NCI-H2029 treated with DMSO at 0.1 percent for 48 hours (cell line): ENCODE data around the gene PLET1.

Experiments
- DNase-seq: peaks from one replicate; lab custom pipeline; 2025; lab: John Stamatoyannopoulos, UW

Gene PLET1

GRCh38 chr11:112281726-112282125 lies 21.1 kb upstream of the PLET1 start:
- no peak for DNase-seq

DNA sequence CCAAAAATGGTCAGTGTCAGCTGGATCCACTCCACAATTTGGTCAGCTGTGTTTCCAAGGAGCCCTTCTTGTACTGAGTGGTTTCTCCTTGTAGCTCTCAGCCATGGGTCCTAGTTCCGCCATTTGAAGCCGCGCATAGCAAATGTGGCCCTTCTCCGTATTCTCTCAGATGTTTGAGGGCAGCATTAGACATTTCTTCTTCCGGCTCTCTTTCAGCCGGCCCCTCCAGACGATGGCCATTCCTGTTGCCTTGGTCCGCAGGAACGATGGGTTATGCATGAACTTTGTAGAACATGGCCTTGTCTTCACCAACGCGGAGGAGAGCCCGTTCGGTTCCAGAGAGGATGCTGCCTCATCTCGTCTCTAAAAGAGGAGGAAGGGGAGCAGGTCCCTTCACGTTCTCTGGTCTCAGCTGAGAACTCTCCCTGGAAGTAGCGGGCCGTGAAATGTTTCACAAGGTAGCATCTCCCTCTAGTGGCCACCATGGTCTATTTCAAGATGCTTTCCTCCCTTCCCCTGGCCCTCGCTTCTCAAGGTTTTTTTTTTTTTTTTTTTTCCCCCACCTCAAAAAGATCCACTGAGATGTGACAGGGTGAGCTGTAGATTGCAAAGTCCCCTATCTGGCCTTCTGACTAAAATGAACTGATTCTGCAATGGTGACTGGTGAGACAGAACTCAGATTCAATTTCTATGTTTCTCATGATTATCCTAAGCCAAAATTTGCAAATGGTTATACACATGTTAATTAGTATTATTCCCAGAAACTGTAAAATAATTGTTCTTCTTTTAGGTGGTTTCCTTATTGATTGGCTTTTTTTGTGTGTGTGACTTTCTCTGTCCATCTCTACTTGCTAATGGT lies 19.8 kb upstream of the PLET1 start:
- peak; percentile 80 for DNase-seq

GRCh38 chr11:112279901-112280267 lies 19.2 kb upstream of the PLET1 start:
- DNase-seq: peak; percentile 27

DNA sequence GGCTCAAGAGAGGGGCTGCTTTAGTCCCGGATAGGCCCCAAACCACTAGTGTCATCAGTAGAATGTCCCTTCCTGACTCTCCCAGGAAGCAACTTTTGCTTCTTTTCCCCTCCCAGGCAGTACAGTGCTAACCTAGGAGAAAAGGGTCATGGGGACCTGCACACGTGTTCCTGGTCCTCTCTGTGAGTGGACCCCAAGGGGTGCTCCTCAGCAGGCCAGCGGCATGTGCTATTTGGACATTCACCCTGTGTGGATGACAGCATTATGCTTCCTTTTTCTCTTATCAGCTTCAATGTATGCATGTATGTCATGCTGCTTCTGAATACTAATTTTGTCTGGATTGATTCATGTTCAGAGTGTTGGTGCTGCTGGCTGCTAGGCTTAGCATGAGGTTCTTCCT lies 18.1 kb upstream of the PLET1 start:
- no peak for DNase-seq

DNA sequence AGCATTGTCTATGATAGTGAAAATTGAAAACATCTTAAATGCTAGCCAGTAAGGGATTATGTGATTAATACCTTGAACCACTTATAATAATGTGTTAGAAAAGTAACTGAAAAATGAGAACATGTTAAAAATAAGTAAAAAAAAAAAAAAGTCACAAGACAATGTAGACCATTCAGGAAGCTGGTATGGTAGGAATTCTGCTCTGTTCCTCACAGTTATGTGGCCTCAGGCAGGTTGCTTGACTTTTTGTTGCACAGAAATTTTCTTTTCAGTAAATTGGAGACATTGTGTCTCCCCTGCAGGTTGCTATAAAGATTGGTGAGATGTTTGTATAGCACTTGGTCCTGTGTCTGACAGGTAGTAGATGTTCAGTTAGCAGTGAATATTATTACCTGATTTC lies 17.3 kb upstream of the PLET1 start:
- DNase-seq: no peak

DNA sequence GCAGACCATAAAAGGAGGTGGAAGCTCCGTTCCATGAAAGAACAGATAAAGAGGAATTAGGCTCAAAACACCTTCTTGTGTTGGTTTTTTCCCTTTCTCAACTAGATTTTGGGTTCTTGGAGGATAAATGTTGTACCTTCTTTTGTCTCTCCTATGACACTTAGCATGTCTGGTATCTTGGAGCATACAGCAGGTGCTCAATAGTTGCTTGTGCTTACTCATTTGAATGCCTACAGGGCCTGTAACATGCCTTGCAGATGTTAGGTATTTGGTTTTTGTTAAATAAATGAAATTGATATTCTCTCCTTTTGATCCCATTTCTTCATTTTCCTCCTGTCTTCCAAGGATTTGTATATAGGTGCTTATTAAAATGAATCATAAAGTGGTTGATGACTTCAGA lies 16.4 kb upstream of the PLET1 start:
- DNase-seq: no peak

DNA sequence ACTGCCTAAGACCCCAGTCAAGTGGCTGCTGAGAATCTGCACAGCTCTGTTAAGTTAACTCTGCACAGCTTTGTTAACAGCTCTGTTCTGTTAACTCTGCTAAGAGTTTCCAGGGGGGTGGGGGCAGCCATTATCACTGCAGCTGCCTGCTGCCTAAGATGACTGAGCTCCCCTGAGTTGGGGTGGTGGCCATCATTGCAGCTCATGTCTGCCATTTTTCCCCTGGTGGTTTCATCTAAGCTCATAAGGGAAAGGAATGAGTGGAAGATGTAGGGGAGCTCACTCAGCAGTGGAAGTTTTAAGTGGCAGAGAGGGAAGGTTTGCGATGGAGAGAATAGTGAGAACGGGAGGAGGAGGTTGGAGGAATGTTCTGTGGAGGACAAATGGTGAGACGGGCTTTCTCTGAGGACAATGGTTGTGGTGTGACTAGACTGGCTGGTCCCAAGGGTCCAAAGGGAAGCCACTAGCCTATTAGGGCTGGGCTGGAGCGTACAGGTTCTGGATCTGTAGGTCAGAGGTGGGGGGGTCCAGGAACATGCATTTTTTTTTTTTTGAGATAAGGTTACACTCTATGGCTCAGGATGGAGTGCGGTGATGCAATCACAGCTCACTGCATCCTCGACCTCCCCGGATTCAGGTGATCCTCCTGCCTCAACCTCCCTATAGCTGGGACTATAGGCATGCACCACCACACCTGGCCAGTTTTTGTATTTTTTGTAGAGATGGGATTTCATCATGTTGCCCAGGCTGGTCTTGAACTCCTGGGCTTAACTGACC lies 13.5 kb upstream of the PLET1 start:
- no peak for DNase-seq

- no peak for DNase-seq
Measured at GRCh38 chr11:112273066-112273465, 12.4 kb upstream of the PLET1 start.

- no peak for DNase-seq
Measured at GRCh38 chr11:112271242-112271641, 10.6 kb upstream of the PLET1 start.

DNA sequence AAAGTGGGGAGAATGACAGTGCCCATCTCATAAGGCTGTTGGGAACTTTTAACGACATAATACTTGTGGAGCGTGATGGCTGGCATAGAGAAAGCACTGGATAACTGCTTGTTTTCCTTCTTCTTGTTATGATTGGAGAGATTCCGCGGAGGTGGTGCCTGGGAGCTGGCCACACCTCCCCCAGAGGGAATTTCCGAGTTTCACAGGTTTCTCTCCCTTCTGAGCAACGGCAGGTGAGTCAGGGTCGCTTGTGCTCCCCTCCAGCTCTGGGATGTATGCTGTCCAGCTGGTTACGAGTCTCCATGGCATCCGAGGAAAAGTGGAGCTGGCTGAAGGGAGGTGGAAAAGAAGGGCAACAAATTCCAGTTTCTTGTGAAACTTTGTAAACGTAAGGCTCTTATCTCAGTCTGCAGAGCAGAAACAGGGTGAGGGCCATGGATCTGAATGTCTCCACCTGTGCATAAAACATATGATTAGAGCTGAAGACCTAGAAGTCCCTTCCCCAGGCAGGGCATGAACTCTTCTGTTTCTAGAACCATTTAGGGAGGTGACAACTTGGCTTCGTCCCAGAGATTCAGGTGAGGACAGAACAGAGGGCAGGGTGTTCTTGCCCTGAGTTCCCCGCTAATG lies 10.0 kb upstream of the PLET1 start:
- DNase-seq: peak; percentile 6

DNA sequence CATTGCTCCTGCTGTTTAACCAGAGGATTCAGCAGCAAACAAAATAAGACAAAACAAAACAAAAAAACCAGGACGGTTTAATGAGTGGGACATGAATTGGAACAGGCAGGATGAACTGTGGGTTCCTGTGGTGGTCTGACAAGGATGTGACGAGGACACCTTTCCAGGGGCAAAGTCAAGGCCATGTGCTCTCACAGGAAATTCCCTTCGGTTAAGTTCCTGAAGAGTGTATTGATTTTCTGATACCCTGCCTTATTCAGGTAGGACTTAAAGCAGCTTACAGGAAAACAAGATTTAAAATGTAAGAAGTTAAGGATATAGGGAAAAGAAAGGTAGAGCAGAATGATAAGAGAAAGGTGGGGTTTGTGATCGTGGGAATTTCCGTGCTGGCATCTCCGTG lies 8.5 kb upstream of the PLET1 start:
- DNase-seq: no peak

DNA sequence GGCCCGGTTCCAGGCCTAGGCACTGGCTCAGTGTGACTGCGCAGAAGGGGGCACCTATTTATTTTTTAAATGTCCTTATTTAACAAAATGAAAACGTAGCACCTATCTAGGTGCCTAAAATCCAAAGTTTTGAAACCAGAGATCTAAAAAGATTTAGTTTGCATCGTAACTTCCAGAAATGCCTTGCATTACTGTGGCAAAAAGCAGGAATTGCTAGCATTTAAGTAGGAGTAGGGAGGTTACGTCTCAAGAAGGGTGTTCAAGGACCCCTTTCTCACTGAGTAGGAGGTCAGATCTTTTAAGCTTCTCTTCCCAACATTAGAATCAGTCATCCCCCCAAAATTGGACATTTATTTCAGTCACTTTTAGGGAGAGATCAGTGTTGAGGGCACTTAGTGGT lies 7.7 kb upstream of the PLET1 start:
- no peak for DNase-seq

- DNase-seq: no peak
Measured at GRCh38 chr11:112267188-112267591, 6.5 kb upstream of the PLET1 start.

DNA sequence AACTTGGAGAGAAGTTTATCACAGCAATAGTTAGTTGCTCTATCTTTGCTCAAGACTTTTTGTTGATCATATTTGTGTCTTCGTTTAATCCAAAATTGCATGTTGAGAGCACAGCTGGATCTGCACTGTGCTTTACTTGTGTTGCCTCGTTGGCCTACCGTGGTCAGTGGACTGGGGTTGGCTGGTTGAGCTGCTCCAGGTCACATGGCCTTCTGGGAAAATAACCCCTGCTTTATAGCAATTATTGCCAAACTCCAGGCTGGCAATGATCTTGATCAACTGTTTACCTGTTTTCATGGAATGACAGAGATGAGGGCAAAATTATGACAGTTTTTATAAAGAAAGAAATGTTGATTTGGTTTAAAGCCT lies 5.7 kb upstream of the PLET1 start:
- no peak for DNase-seq

GRCh38 chr11:112265659-112266409 lies 5.2 kb upstream of the PLET1 start:
- DNase-seq: no peak

GRCh38 chr11:112255067-112255720 lies 5.5 kb downstream of the PLET1 start:
- DNase-seq: no peak

DNA sequence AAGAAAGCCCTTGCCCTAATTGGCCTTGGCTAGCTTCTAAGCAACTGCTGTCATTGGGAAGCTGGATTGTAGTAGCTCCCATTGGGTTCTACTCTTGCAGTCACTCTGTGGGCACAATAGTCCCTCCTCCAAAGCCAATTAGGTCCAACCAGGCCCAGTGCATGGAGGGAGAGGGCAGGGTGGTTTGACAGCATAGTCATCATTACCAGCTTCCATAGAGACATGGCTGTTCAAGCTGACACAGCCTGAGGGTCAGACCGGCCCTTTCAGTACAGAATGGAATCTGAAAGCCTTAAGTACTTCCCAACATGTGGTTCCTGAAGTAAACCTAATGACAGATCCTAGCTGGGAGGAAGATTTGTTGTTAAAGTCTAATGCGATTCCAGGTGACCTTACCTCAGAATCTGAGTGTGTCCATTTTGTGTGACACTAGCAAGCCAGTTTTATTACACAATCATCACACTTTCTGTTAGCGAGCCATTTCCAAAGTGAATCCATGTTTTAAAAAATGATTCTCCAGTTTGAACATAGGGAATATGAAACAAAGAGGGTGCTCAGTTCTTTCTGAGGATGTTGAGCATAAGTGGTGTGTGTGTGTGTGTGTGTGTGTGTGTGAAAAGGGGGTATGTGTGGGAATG lies 6.9 kb downstream of the PLET1 start:
- DNase-seq: no peak

DNA sequence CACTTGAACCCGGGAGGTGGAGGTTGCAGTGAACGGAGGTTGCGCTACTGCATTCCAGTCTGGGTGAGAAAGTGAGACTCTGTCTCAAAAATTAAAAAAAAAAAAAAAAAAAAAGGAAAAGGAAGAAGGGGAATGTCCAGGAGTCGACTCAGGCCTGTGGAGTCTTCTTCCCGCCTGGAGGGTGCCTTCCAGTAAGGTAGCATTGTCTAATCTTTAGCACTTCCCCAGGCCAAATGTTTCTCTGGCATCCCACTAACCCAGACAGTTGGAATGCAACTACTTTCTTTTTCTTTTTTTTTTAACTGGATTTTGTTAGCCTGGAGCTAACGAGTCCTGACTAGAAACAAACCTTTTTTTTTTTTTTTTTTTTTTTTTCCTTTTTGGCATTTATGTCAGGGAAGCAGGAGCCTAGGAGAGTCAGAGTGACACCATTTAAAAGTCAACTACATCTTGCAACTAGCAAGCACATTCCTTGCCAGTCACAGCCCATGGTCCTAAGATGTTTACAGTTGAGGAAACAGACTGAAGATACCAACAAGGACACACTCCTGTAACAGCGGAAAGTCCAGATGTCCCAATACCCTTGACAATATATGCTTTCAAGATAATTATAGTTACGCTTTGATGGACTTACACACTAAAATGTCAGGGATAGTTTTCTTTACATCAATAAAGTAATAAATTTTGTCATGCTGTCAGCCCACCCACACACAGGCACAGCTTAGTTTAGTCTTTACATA lies 10.6 kb downstream of the PLET1 start:
- DNase-seq: no peak

DNA sequence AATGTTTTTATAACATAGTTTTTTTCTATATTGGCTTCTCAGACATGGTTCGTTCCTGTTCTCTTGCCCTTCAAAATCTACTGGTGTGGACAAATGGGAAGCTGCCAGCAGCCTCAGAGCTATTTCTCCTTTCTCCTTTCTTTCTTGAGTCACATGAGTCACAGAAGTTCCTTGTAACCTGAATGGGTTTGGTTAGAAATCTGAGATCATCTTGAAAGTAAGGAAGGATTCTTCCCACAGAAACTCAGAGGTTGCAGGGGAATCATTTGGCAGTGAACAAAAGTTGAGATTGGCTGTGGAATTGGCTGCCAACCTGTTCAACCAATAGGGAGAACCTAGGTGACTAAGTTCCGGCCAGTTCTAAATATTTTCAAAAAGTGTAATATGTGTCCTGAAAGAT lies 12.5 kb downstream of the PLET1 start:
- no peak for DNase-seq

DNA sequence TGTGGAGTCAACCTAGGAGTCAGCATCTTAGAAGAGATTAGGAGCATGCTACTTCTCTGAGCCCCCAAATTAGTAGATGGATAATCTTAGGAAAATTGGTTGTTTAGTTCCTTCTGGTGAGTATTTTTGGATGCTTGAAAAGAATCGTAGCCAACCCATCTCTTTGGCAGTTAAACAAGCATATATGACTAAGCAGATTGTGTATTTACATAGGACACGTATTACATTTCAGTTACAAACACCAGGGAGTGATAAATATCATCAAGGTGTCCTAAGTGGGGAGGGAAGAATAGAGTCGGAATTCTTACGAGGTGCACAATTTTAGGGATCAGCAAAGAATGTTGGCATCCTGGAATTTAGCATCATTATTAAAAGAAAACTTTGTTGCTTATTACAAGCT lies 13.5 kb downstream of the PLET1 start:
- DNase-seq: no peak

DNA sequence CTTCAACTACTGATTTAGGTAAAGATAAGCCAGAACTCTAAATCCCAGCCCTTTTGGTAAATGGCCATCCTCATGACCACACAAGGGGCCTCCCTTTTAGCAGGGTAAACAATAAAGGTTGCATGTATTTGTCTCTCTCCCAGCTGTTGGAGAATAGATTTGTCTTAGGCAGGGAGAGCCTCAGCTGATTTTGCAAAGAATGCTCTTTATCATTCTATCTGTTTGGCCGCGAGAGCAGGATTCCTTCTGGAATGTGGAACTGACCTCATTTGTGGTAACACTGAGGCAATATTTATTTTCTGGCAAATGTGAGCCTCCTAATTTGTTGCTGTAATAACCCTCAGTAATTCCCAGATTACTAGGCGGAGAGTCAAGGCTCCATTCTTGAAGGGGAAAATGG lies 19.2 kb downstream of the PLET1 start:
- no peak for DNase-seq
